SU-DHL-6 (cell line): ENCODE measurements around the gene L3MBTL4.
"Not testable (repeated sequence)": the region's sequence is repeated elsewhere in the genome, so short reads cannot be mapped to it uniquely, and the experiment has no call there.

ENCODE experiments used
- H2AFZ ChIP-seq: fragments of 200-600 bp; sonication (generic); 2 replicates; pipeline ENCODE4 v1.6.1; 2014; ENCODE audit warnings: low read depth, mild to moderate bottlenecking, moderate library complexity, mixed read lengths, antibody characterized with exemption, low read length; ENCODE audit not compliant: severe bottlenecking
- H3F3A ChIP-seq: fragments of 200-600 bp; shearing (Covaris generic); 2 replicates; pipeline ENCODE4 v1.6.0; 2016; ENCODE audit warnings: antibody characterized with exemption, mild to moderate bottlenecking; ENCODE audit not compliant: insufficient read depth
- H3K27ac ChIP-seq: fragments of 200-600 bp; sonication (generic); 2 replicates; pipeline ENCODE4 v1.5.1; 2016; ENCODE audit warnings: low read depth, mild to moderate bottlenecking, low read length, moderate library complexity, mixed read lengths
- H3K27me3 ChIP-seq: fragments of 200-600 bp; sonication (generic), shearing (Covaris generic); 2 replicates; pipeline ENCODE4 v1.6.0; 2014; ENCODE audit warnings: mild to moderate bottlenecking, low read length
- H3K36me3 ChIP-seq: fragments of 200-600 bp; sonication (generic); 2 replicates; pipeline ENCODE4 v1.6.1; 2014; ENCODE audit warnings: mild to moderate bottlenecking, low read length, mixed read lengths
- H3K4me2 ChIP-seq: fragments of 300-600, 200-600 bp; shearing (Covaris generic), sonication (generic); 2 replicates; pipeline ENCODE4 v1.6.0; 2014; ENCODE audit warnings: low read length, low read depth, mild to moderate bottlenecking; ENCODE audit not compliant: poor library complexity, severe bottlenecking
- H3K4me3 ChIP-seq: fragments of 200-600 bp; sonication (generic); 2 replicates; pipeline ENCODE4 v1.5.1; 2014; ENCODE audit warnings: antibody characterized with exemption, low read length, mild to moderate bottlenecking, mixed read lengths; ENCODE audit not compliant: insufficient read depth, poor library complexity, severe bottlenecking
- H3K79me2 ChIP-seq: fragments of 200-600 bp; sonication (generic); 2 replicates; pipeline ENCODE4 v1.6.1; 2014; ENCODE audit warnings: mild to moderate bottlenecking, low read length, moderate library complexity; ENCODE audit not compliant: insufficient read depth
- H3K9ac ChIP-seq: fragments of 200-600 bp; sonication (generic); 2 replicates; pipeline ENCODE4 v1.7.0; 2014; ENCODE audit warnings: mild to moderate bottlenecking, low read length
- H3K9me2 ChIP-seq: fragments of 200-600 bp; sonication (generic); replicated peaks from 2 replicates; pipeline ENCODE4 v1.6.1; 2014; ENCODE audit warnings: low read length; ENCODE audit not compliant: insufficient read depth
- H3K9me3 ChIP-seq: fragments of 200-600 bp; sonication (generic); 2 replicates; pipeline ENCODE4 v1.6.1; 2014; ENCODE audit warnings: low read length, mixed read lengths; ENCODE audit not compliant: insufficient read depth
- H4K20me1 ChIP-seq: fragments of 200-600 bp; sonication (generic); 2 replicates; pipeline ENCODE4 v1.6.1; 2014; ENCODE audit warnings: low read depth, mild to moderate bottlenecking, antibody characterized with exemption, low read length, moderate library complexity, mixed read lengths
- EZH2phosphoT487 ChIP-seq: fragments of 200-600 bp; sonication (generic), shearing (Covaris generic); conservative IDR thresholded peaks from 2 replicates; pipeline ENCODE4 v1.6.1; 2018; ENCODE audit warnings: mild to moderate bottlenecking, antibody characterized with exemption, low read length, moderate library complexity, mixed read lengths
- TF ChIP-seq, protein P1 (sequence below): fragments of 200-600 bp; sonication (generic); IDR thresholded peaks from one replicate; pipeline ENCODE4 v1.5.1; 2017; ENCODE audit warnings: antibody characterized with exemption, mild to moderate bottlenecking, low read length, moderate library complexity; ENCODE audit not compliant: insufficient read depth, poor library complexity, severe bottlenecking

Gene L3MBTL4

DNA sequence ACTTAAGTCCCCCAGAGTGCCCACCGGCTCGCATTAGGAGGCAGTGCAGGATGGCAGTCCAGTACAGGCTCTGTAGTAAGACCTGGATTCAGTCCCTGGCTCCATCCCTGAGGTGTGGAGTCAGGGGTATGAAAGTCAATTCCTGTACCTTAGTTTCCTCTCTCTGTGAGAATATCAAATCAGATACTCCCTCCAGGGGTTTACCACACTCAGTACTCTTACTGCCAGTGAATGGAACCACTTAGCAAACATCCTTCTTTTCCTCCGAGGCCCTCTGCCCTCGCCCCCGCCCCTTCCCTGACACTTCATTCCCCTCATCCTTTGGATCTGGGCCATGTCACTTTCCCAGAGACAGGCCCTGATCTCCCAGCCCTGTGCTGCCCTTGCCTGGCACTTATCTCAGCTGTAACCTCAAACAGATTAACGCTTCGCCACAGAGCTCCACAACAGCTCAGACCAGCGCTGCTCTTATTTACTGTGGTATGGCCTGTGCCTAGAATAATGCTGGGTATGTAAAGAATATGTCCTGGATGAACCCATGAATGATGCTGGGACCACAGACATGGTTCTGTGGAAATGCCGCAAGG is 360.4 kb downstream of the L3MBTL4 start:
- no peak for TF ChIP-seq EZH2phosphoT487
- TF ChIP-seq, protein P1, sequence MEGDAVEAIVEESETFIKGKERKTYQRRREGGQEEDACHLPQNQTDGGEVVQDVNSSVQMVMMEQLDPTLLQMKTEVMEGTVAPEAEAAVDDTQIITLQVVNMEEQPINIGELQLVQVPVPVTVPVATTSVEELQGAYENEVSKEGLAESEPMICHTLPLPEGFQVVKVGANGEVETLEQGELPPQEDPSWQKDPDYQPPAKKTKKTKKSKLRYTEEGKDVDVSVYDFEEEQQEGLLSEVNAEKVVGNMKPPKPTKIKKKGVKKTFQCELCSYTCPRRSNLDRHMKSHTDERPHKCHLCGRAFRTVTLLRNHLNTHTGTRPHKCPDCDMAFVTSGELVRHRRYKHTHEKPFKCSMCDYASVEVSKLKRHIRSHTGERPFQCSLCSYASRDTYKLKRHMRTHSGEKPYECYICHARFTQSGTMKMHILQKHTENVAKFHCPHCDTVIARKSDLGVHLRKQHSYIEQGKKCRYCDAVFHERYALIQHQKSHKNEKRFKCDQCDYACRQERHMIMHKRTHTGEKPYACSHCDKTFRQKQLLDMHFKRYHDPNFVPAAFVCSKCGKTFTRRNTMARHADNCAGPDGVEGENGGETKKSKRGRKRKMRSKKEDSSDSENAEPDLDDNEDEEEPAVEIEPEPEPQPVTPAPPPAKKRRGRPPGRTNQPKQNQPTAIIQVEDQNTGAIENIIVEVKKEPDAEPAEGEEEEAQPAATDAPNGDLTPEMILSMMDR = no peak
- H4K20me1 ChIP-seq = no peaks in the 10 kb centered on the region
- H3K79me2 ChIP-seq = no peaks in the 10 kb centered on the region
- no peaks in the 10 kb centered on the region for H3F3A ChIP-seq
- no peaks in the 10 kb centered on the region for H3K9me2 ChIP-seq
- H3K27me3 ChIP-seq = no peaks in the 10 kb centered on the region
- H3K4me2 ChIP-seq = no peak overlapping the region
- no peaks in the 10 kb centered on the region for H3K9me3 ChIP-seq
- no peak overlapping the region for H3K9ac ChIP-seq
- H3K4me3 ChIP-seq = no peak overlapping the region
- no peaks in the 10 kb centered on the region for H3K36me3 ChIP-seq
- no peak overlapping the region for H2AFZ ChIP-seq
- no peak overlapping the region for H3K27ac ChIP-seq

DNA sequence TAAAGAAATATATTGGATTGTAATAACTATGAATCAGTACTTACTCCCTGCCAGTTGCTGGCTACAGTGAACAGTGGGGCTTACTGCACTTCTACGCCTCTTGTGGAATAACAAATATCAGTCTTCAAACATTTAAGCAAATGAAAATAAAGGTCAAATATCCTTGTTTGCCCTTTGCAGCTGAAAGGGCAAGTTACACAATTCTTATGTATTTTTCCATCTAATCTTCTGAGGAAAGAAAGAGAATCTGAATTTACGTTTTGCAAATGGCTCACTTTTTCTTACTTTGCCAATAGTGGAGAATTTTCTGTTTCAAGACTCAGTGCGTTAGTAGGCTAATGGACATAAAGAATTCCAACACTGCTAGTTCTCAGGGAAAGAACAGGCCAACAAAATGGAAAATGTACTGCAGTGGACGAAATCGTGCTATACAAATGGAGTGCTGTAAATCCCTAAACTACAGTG is 362.2 kb downstream of the L3MBTL4 start:
- H3K9me3 ChIP-seq = no peaks in the 10 kb centered on the region
- no peak for TF ChIP-seq EZH2phosphoT487
- TF ChIP-seq, protein P1 = no peak
- H3K4me2 ChIP-seq = no peak overlapping the region
- no peaks in the 10 kb centered on the region for H3F3A ChIP-seq
- H3K4me3 ChIP-seq = no peak overlapping the region
- no peak overlapping the region for H3K9ac ChIP-seq
- H3K9me2 ChIP-seq = no peaks in the 10 kb centered on the region
- H3K27ac ChIP-seq = no peak overlapping the region
- H3K79me2 ChIP-seq = no peaks in the 10 kb centered on the region
- H4K20me1 ChIP-seq = no peaks in the 10 kb centered on the region
- H2AFZ ChIP-seq = no peak overlapping the region
- no peaks in the 10 kb centered on the region for H3K36me3 ChIP-seq
- H3K27me3 ChIP-seq = no peaks in the 10 kb centered on the region

GRCh38 chr18:6047596-6047995 is 367.1 kb downstream of the L3MBTL4 start:
- not testable (repeated sequence) for H3F3A ChIP-seq, H3K9ac ChIP-seq, H4K20me1 ChIP-seq, H3K4me3 ChIP-seq, H3K27me3 ChIP-seq, H3K27ac ChIP-seq, H3K9me3 ChIP-seq, H3K4me2 ChIP-seq, H3K36me3 ChIP-seq, H3K9me2 ChIP-seq, H2AFZ ChIP-seq, H3K79me2 ChIP-seq

DNA sequence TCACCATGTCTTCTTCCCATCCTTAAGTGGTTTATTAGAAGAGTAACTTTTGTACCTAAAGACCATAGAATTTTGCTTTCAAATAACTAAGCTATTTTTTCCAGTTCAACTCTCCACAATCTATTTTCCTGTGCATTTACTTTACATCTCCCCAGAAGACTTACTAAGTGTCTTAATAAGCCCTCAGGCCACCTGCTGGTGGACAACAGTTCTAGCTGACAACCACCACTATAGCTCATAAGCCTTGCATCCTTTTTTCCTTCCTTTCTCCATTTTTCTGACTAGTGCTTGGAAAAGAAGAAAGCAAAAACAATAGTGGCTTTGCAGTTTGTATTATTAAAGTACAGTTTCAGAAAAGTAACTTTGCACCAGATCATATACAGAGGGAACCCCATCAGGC is 369.9 kb downstream of the L3MBTL4 start:
- H3K27ac ChIP-seq = no peak overlapping the region
- H3K4me2 ChIP-seq = no peak overlapping the region
- H2AFZ ChIP-seq = no peak overlapping the region
- no peaks in the 10 kb centered on the region for H3F3A ChIP-seq
- no peak overlapping the region for H3K4me3 ChIP-seq
- TF ChIP-seq, protein P1 = no peak
- no peak for TF ChIP-seq EZH2phosphoT487
- H4K20me1 ChIP-seq = no peaks in the 10 kb centered on the region
- no peaks in the 10 kb centered on the region for H3K36me3 ChIP-seq
- no peaks in the 10 kb centered on the region for H3K79me2 ChIP-seq
- no peaks in the 10 kb centered on the region for H3K27me3 ChIP-seq
- H3K9me2 ChIP-seq = no peaks in the 10 kb centered on the region
- H3K9me3 ChIP-seq = no peaks in the 10 kb centered on the region
- H3K9ac ChIP-seq = no peak overlapping the region
